NCI-H345 treated with DMSO at 0.1 percent for 48 hours (cell line): ENCODE measurements around the gene RWDD3.

Source experiments
- DNase-seq: peaks from one replicate; lab custom pipeline; 2025; ENCODE audit not compliant: unreplicated experiment; lab: John Stamatoyannopoulos, UW

The RWDD3 gene

DNA sequence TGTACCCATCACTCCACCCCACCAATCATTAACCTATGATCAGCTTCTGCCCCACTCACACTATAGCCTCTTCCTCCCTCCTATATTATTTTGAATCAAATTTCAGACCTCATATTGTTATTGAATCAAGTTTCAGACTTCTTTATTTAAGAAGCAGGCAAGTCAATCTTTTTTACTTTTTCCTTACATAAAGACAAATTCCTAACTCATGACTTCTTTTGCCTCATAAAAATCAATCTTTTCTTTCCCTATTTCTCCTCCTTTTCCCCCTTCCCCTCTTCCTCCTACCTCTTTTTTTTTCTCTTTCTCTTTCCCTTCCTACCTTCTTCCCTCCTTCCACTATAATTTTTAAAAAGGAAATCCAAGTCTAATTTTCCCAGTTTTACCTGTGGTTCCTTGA is 4.3 kb upstream of the RWDD3 start:
- DNase-seq: no peak

GRCh38 chr1:95230256-95230655 is 3.8 kb upstream of the RWDD3 start:
- DNase-seq: no peak

- no peak for DNase-seq
Observed at GRCh38 chr1:95230768-95231191, 3.2 kb upstream of the RWDD3 start.

- DNase-seq: no peak
Observed at GRCh38 chr1:95232646-95233318, 1.2 kb upstream of the RWDD3 start.

- DNase-seq: no peak
Observed at GRCh38 chr1:95233319-95233736, 682 bp upstream of the RWDD3 start.

DNA sequence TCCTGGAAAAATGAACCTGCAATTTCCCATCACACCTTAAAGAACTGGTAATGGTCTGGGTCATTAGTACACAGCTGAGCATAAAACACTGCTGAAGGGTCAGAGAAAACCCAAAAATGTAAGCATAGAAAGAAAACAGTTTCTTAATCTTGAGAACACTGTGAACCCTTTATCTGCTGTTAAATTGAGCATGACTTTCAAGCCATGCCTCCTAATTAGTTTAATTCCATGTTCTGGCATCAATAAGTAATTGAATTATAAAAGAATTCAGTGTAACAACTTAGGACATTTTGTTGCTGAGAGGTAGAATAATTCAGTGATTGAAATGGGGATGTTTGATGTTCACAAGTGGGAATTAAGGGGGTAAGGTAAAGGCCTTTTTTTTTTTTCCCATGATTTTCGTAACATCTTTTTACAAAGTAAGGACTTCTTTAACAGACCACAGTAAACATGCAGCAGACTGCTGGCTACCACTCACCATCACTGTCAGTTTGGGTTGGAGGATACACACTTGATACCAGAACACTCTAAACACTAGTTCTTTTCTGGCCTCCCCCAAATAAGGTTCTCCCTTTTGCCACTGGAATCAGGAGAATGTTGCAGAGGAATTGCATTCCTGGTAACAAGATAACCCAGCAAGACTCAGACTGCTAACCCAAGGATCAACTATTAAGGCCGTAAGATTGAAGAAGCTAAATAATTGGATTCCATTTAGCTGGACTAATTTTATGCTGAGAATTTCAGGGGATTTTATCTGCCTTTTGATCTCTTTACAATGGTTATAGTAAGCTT is 3.0 kb downstream of the RWDD3 start:
- DNase-seq: no peak

GRCh38 chr1:95237981-95238703 is 4.1 kb downstream of the RWDD3 start:
- no peak for DNase-seq

GRCh38 chr1:95245029-95245428 is 11.0 kb downstream of the RWDD3 start:
- DNase-seq: no peak

GRCh38 chr1:95246511-95246910 is 12.5 kb downstream of the RWDD3 start:
- no peak for DNase-seq

DNA sequence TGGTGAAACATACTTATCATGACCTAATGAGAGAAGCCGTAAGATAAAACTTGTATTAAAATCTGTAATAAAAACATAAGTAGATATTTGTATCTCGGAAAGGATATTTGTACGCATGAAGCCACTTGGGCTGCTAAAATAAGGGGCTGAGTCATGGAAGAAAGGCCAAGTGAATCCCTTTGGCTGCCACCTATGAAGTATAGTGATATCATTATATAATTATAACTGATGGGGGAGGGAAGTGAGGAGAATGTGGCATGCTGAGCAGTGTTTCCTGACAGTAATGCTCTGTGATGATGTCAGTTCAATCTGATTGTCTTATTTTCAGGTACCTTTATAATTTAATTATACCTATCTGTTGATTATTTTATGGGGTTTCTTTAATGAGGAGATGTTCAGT is 13.6 kb downstream of the RWDD3 start:
- DNase-seq: no peak

- no peak for DNase-seq
Observed at GRCh38 chr1:95249916-95250315, 15.9 kb downstream of the RWDD3 start.

GRCh38 chr1:95252422-95252821 is 18.4 kb downstream of the RWDD3 start:
- DNase-seq: no peak

DNA sequence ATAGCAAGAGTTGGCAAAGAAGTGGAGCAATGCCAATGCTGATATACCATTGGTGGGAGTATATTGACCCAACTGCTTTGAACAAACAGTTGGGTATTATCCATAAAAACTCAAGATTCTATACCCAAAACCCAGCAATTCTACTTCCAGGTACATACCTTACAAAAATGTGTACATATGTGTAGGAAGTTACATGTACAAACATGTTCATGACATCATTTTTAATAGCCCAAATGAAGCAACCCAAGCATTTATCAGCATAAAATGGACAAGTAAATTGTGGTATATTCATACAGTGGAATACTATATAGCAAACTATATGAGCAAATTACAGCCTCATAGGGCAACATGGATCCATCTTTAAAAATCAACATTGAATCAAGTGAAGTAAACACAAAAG is 20.9 kb downstream of the RWDD3 start:
- DNase-seq: no peak

- DNase-seq: no peak
Observed at GRCh38 chr1:95255826-95256225, 21.8 kb downstream of the RWDD3 start.

DNA sequence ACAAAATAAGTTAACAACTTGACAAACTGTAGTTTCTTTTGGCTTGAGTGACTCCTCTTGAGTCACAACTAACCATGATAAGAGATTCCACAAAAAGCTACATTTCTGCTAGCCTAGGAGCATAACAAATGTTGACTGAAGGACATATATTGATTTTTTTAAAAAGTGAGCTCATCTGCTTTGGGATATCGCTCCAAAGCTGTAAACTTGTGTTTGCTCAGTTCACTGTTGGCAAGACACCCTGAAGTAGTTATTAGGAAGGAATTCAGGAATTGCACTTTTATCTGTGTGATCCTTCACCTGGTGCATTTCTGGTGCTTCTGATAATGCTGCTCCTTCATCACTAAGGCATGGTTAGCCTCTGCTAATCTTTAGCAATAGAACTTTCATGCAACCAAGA is 23.7 kb downstream of the RWDD3 start:
- DNase-seq: no peak

DNA sequence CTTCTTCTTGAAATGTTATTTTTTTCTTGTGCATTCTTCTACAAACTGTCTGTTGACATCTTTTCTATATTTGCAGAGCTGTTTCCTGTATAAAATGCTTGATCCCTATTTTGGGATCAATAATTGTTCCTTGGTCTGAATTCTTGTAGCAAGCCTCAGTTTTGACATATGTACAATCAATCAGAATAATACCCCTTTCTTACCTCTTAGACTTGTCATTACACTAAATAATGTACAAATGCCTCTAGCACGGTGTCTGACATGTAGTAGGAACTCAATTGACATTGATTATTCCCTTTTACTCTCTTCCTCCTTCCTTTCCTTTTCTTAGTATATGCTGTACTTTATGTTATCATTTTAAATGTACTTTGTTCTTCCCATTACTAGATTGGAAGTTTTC is 25.2 kb downstream of the RWDD3 start:
- DNase-seq: no peak

GRCh38 chr1:95262913-95263312 is 28.9 kb downstream of the RWDD3 start:
- DNase-seq: no peak

- DNase-seq: no peak
Observed at GRCh38 chr1:95263450-95263849, 29.4 kb downstream of the RWDD3 start.

GRCh38 chr1:95265106-95265505 is 31.1 kb downstream of the RWDD3 start:
- DNase-seq: no peak

- no peak for DNase-seq
Observed at GRCh38 chr1:95276429-95276828, 42.4 kb downstream of the RWDD3 start.

DNA sequence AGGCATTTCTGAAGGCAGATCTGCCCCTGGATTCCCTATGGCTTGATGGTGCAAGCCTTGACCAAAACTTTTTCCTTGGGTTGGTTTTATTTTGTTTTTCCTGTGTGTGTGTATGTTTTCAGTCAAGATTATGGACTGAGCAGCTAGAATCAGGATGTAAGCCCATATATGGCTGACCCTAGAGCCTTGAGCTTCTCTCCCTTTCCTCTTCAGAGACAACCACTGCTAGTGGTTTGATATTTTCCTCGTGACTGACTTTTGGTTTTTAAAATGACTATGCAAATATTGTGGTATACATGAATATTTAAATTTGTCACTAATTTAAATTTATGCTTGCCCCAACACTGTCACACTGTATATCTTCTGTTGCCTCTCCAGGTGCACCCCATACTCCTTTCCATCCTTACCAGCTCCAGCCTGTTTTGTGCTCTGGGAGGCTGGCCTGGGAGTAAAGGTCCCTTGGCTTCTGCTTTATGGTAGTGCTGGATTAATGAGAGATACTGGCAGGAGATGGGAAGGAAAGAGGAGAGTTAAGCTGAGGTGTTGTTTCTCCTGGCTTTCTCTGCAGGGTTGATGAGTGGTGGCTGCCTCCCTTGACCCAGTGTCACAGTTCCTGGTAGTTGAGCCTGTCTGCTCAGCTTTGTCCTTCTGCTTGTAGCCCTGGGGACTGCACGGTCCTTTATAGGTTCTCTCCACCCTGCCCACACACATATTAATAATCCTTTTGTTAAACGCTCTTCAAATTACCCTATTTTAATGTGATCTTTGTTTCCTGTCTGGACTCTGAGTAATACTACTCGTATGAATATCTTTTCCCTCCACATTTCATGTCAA is 44.4 kb downstream of the RWDD3 start:
- DNase-seq: no peak
